ENCODE data around the gene ADGRL1.

- TF ChIP-seq, protein P1, sequence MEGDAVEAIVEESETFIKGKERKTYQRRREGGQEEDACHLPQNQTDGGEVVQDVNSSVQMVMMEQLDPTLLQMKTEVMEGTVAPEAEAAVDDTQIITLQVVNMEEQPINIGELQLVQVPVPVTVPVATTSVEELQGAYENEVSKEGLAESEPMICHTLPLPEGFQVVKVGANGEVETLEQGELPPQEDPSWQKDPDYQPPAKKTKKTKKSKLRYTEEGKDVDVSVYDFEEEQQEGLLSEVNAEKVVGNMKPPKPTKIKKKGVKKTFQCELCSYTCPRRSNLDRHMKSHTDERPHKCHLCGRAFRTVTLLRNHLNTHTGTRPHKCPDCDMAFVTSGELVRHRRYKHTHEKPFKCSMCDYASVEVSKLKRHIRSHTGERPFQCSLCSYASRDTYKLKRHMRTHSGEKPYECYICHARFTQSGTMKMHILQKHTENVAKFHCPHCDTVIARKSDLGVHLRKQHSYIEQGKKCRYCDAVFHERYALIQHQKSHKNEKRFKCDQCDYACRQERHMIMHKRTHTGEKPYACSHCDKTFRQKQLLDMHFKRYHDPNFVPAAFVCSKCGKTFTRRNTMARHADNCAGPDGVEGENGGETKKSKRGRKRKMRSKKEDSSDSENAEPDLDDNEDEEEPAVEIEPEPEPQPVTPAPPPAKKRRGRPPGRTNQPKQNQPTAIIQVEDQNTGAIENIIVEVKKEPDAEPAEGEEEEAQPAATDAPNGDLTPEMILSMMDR (IDR thresholded peaks at IDR 0.05), result no peak
- no peak for TF ChIP-seq POLR2A (IDR thresholded peaks at IDR 0.05)
These were observed 70.6 kb downstream of the ADGRL1 start for GRCh38 chr19:14135355-14135754.

All from heart left ventricle (tissue), 13 donors.